ENCODE results near the gene BZW2.
"Not testable (repeated sequence)": the region's sequence is repeated elsewhere in the genome, so short reads cannot be mapped to it uniquely, and the experiment has no call there.

Gene BZW2

GRCh38 chr7:16677978-16678494 is 32.1 kb downstream of the BZW2 start:
- no peak for DNase-seq

- DNase-seq: not testable (repeated sequence)
Measured at GRCh38 chr7:16678645-16679566, 32.9 kb downstream of the BZW2 start.

- no peak for DNase-seq
Measured at GRCh38 chr7:16684935-16685334, 39.0 kb downstream of the BZW2 start.

GRCh38 chr7:16685535-16685934 is 39.6 kb downstream of the BZW2 start:
- no peak for DNase-seq

- no peak for DNase-seq
Measured at GRCh38 chr7:16688249-16688648, 42.3 kb downstream of the BZW2 start.

- DNase-seq: no peak
Measured at GRCh38 chr7:16691241-16691640, 45.3 kb downstream of the BZW2 start.

- DNase-seq: no peak
Measured at GRCh38 chr7:16693601-16694318, 47.8 kb downstream of the BZW2 start.

GRCh38 chr7:16694806-16695205 is 48.8 kb downstream of the BZW2 start:
- DNase-seq: no peak

- no peak for DNase-seq
Measured at GRCh38 chr7:16695621-16696237, 49.7 kb downstream of the BZW2 start.

GRCh38 chr7:16697507-16698199 is 51.7 kb downstream of the BZW2 start:
- no peak for DNase-seq

- DNase-seq: no peak
Measured at GRCh38 chr7:16698200-16698905, 52.4 kb downstream of the BZW2 start.

- DNase-seq: no peak
Measured at GRCh38 chr7:16702441-16702840, 56.5 kb downstream of the BZW2 start.

GRCh38 chr7:16708511-16708910 is 62.5 kb downstream of the BZW2 start:
- DNase-seq: no peak

GRCh38 chr7:16708980-16709379 is 63.0 kb downstream of the BZW2 start:
- no peak for DNase-seq

GRCh38 chr7:16710651-16711050 is 64.7 kb downstream of the BZW2 start:
- DNase-seq: no peak

GRCh38 chr7:16711730-16712129 is 65.7 kb downstream of the BZW2 start:
- DNase-seq: no peak

GRCh38 chr7:16712916-16713315 is 66.9 kb downstream of the BZW2 start:
- no peak for DNase-seq

- no peak for DNase-seq
Measured at GRCh38 chr7:16715928-16716327, 69.9 kb downstream of the BZW2 start.

- DNase-seq: no peak
Measured at GRCh38 chr7:16718111-16718656, 72.2 kb downstream of the BZW2 start.

- no peak for DNase-seq
Measured at GRCh38 chr7:16719699-16720098, 73.7 kb downstream of the BZW2 start.

- no peak for DNase-seq
Measured at GRCh38 chr7:16721541-16721940, 75.6 kb downstream of the BZW2 start.

GRCh38 chr7:16724344-16724743 is 78.4 kb downstream of the BZW2 start:
- no peak for DNase-seq
